ENCODE measurements around the gene TOLLIP.

Gene TOLLIP

GRCh38 chr11:1352696-1353382 lies 43.4 kb upstream of the TOLLIP start:
- no peak overlapping the region for H2AFZ ChIP-seq (ENCODE audit: low read length)

GRCh38 chr11:1351278-1351937 lies 42.0 kb upstream of the TOLLIP start:
- Histone ChIP-seq H2AFZ (ENCODE audit: low read length) (no peak overlapping the region), H3K27me3 (ENCODE audit: control insufficient read depth in 3 of 3, insufficient read depth in 3 of 3, low read depth in 1 of 3, low read length in 3 of 3) (peaks cover 0 to 27% (median 0%) of the 10 kb centered on the region in 3 experiments), H3K23ac (ENCODE audit: low read depth, low read length, poor library complexity) (no peak overlapping the region), H3K18ac (ENCODE audit: low read length) (no peak overlapping the region), H4K8ac (ENCODE audit: low read depth, low read length) (no peak overlapping the region), H2BK12ac (ENCODE audit: low read length) (no peak overlapping the region), H3K36me3 (replicated peaks in 1 of 2; ENCODE audit: control insufficient read depth in 2 of 2, insufficient read depth in 2 of 2, low read length in 2 of 2) (no peaks in the 10 kb centered on the region), H3K4ac (ENCODE audit: low read length) (no peak overlapping the region), H2BK5ac (ENCODE audit: low read length) (no peak overlapping the region), H2BK120ac (ENCODE audit: low read depth, low read length) (no peak overlapping the region), H3K4me1 (ENCODE audit: control insufficient read depth in 2 of 2, insufficient read depth in 1 of 2, low read depth in 1 of 2, low read length in 2 of 2) (peaks cover 23 to 24% of the 10 kb centered on the region in 2 donors), H2AK5ac (ENCODE audit: low read depth, low read length) (no peak overlapping the region), H2BK15ac (ENCODE audit: low read length) (no peak overlapping the region), H4K91ac (ENCODE audit: low read depth, low read length, poor library complexity) (no peak overlapping the region), H3K27ac (replicated peaks; ENCODE audit: low read length) (no peak overlapping the region), H3K4me3 (ENCODE audit: low read length in 2 of 2) (no peak overlapping the region), H3K9ac (ENCODE audit: low read depth, low read length, poor library complexity) (no peak overlapping the region), H3K79me1 (ENCODE audit: low read depth, low read length) (no peaks in the 10 kb centered on the region), H3K4me2 (ENCODE audit: insufficient read depth, low read length, poor library complexity, severe bottlenecking) (no peak overlapping the region), H3K9me3 (replicated peaks in 1 of 2; ENCODE audit: control insufficient read depth in 2 of 2, insufficient read depth in 1 of 2, low read depth in 1 of 2, low read length in 2 of 2) (no peaks in the 10 kb centered on the region), H3K14ac (ENCODE audit: low read length) (no peak overlapping the region)
- no peak for DNase-seq (ENCODE audit: low spot score)
- no CpG with 5 or more reads among the region's 12 CpGs for WGBS, 2 donors (ENCODE audit: extremely low coverage in 2 of 2, insufficient read length in 2 of 2, insufficient replicate concordance in 1 of 2)

More at GRCh38 chr11:1352696-1353382, 43.4 kb upstream of the TOLLIP start:
- Histone ChIP-seq H3K27me3 (ENCODE audit: control insufficient read depth in 3 of 3, insufficient read depth in 3 of 3, low read depth in 1 of 3, low read length in 3 of 3) (peaks cover 0 to 27% (median 2%) of the 10 kb centered on the region in 3 experiments), H2BK120ac (ENCODE audit: low read depth, low read length) (no peak overlapping the region), H3K18ac (ENCODE audit: low read length) (peak overlapping the region; percentile 57), H3K27ac (replicated peaks; ENCODE audit: low read length) (no peak overlapping the region), H2BK12ac (ENCODE audit: low read length) (no peak overlapping the region), H3K9ac (ENCODE audit: low read depth, low read length, poor library complexity) (no peak overlapping the region), H3K4me3 (ENCODE audit: low read length in 2 of 2) (no peak overlapping the region), H4K8ac (ENCODE audit: low read depth, low read length) (no peak overlapping the region), H2BK15ac (ENCODE audit: low read length) (peak overlapping the region; percentile 67), H3K4me1 (ENCODE audit: control insufficient read depth in 2 of 2, insufficient read depth in 1 of 2, low read depth in 1 of 2, low read length in 2 of 2) (peaks cover 22 to 24% of the 10 kb centered on the region in 2 donors), H3K14ac (ENCODE audit: low read length) (no peak overlapping the region), H3K36me3 (replicated peaks in 1 of 2; ENCODE audit: control insufficient read depth in 2 of 2, insufficient read depth in 2 of 2, low read length in 2 of 2) (no peaks in the 10 kb centered on the region), H3K23ac (ENCODE audit: low read depth, low read length, poor library complexity) (no peak overlapping the region), H2BK5ac (ENCODE audit: low read length) (peak overlapping the region; percentile 93), H2AK5ac (ENCODE audit: low read depth, low read length) (peak overlapping the region; percentile 97), H4K91ac (ENCODE audit: low read depth, low read length, poor library complexity) (no peak overlapping the region), H3K4ac (ENCODE audit: low read length) (peak overlapping the region; percentile 66), H3K4me2 (ENCODE audit: insufficient read depth, low read length, poor library complexity, severe bottlenecking) (no peak overlapping the region), H3K79me1 (ENCODE audit: low read depth, low read length) (no peaks in the 10 kb centered on the region), H3K9me3 (replicated peaks in 1 of 2; ENCODE audit: control insufficient read depth in 2 of 2, insufficient read depth in 1 of 2, low read depth in 1 of 2, low read length in 2 of 2) (no peaks in the 10 kb centered on the region)
- WGBS, 2 donors (ENCODE audit: extremely low coverage in 2 of 2, insufficient read length in 2 of 2, insufficient replicate concordance in 1 of 2): no CpG with 5 or more reads among the region's 8 CpGs
- no peak for DNase-seq (ENCODE audit: low spot score)

GRCh38 chr11:1350086-1350725 lies 40.8 kb upstream of the TOLLIP start:
- Histone ChIP-seq H3K14ac (ENCODE audit: low read length) (no peak overlapping the region), H3K18ac (ENCODE audit: low read length) (peak overlapping the region; percentile 93), H3K4ac (ENCODE audit: low read length) (no peak overlapping the region), H3K4me1 (ENCODE audit: control insufficient read depth in 2 of 2, insufficient read depth in 1 of 2, low read depth in 1 of 2, low read length in 2 of 2) (peaks cover 23 to 24% of the 10 kb centered on the region in 2 donors), H4K91ac (ENCODE audit: low read depth, low read length, poor library complexity) (no peak overlapping the region), H4K8ac (ENCODE audit: low read depth, low read length) (no peak overlapping the region), H3K4me2 (ENCODE audit: insufficient read depth, low read length, poor library complexity, severe bottlenecking) (no peak overlapping the region), H2BK15ac (ENCODE audit: low read length) (peak overlapping the region; percentile 100), H3K23ac (ENCODE audit: low read depth, low read length, poor library complexity) (no peak overlapping the region), H3K27me3 (ENCODE audit: control insufficient read depth in 3 of 3, insufficient read depth in 3 of 3, low read depth in 1 of 3, low read length in 3 of 3) (peaks cover 0 to 30% (median 0%) of the 10 kb centered on the region in 3 experiments), H2BK5ac (ENCODE audit: low read length) (peak overlapping the region; percentile 71), H2AK5ac (ENCODE audit: low read depth, low read length) (peak overlapping the region; percentile 98), H2AFZ (ENCODE audit: low read length) (peak overlapping the region; percentile 78), H3K9me3 (replicated peaks in 1 of 2; ENCODE audit: control insufficient read depth in 2 of 2, insufficient read depth in 1 of 2, low read depth in 1 of 2, low read length in 2 of 2) (no peaks in the 10 kb centered on the region), H3K4me3 (ENCODE audit: low read length in 2 of 2) (no peak overlapping the region), H3K27ac (replicated peaks; ENCODE audit: low read length) (no peak overlapping the region), H2BK12ac (ENCODE audit: low read length) (peak overlapping the region; percentile 99), H2BK120ac (ENCODE audit: low read depth, low read length) (peak overlapping the region; percentile 98), H3K79me1 (ENCODE audit: low read depth, low read length) (no peaks in the 10 kb centered on the region), H3K36me3 (replicated peaks in 1 of 2; ENCODE audit: control insufficient read depth in 2 of 2, insufficient read depth in 2 of 2, low read length in 2 of 2) (no peaks in the 10 kb centered on the region), H3K9ac (ENCODE audit: low read depth, low read length, poor library complexity) (no peak overlapping the region)
- DNase-seq (ENCODE audit: low spot score): no peak
- WGBS, 2 donors (ENCODE audit: extremely low coverage in 2 of 2, insufficient read length in 2 of 2, insufficient replicate concordance in 1 of 2): no CpG with 5 or more reads among the region's 22 CpGs
